LNCAP (cell line): ENCODE measurements around the gene PIK3IP1.
A peak's percentile ranks its signal among the peaks of the same experiment; 100 is the strongest.

Experiments
- CTCF ChIP-seq: fragments of 450-650 bp; IDR thresholded peaks from 2 replicates; pipeline ENCODE4 v1.5.1; 2017; ENCODE audit warnings: mild to moderate bottlenecking

PIK3IP1 gene, protein sequence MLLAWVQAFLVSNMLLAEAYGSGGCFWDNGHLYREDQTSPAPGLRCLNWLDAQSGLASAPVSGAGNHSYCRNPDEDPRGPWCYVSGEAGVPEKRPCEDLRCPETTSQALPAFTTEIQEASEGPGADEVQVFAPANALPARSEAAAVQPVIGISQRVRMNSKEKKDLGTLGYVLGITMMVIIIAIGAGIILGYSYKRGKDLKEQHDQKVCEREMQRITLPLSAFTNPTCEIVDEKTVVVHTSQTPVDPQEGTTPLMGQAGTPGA

GRCh38 chr22:31292236-31292989 is at the start of gene PIK3IP1:
PIK3IP1 (minus strand) TSS chr22:31292488; CDS start chr22:31292344, 144 bp downstream.
- peak; percentile 43; the same call in 1 of the 2 replicates for TF ChIP-seq CTCF

GRCh38 chr22:31341386-31342088 is 49.2 kb upstream of the PIK3IP1 start:
- TF ChIP-seq CTCF: no peak

GRCh38 chr22:31340765-31341247 is 48.5 kb upstream of the PIK3IP1 start:
- TF ChIP-seq CTCF: no peak

DNA sequence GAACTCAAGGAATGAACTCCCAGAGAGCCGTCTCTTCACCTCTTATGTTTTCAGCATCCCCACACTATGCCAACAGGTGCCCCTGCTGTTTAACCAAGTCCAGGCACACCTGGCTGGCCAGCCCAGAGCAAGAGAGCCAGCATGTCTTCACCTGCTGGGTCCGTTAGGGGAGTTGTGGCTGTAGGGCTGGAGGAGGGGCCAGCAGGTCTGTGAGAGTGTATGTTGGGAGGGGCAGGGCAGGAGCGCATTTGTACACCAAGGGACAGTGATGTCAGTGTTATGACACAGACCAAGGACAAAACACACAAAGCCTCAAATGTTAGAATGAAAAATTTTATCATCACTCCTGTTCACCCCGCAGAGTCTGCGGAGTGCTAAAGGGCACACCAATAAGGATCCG is 48.1 kb upstream of the PIK3IP1 start:
- no peak for TF ChIP-seq CTCF

DNA sequence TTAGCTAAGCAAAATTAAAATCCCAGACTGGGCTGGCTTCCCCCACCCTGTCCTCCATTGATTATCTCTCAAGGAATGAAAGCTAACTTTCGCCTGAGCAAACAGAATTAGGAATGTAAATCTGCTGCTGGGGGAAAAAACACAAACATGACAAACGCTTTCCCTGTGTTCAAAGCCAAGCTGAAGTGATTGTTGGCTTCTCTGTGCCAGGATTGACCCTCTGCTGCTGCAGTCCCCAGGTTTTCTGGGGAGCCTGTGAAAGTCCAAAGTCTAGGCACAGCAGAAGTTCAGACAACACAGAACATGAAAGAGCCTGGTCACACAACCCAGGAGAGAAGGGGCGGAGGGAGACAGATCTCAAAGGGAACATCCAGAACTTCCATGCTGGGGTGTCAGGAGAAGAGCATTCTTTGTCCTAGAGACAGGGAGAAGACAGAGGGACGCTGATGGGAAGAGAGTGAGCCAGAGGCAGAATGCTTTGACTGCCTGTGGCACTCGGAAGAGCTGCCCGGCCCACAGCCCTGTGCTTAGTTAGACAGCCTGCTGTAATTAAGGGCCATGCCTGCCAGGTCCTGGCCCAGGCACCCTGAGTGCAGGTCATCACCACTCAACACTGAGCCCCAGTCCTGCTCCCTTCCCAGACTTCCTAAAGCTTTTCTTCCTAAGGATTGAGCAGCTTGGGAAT is 47.0 kb upstream of the PIK3IP1 start:
- TF ChIP-seq CTCF: no peak

- TF ChIP-seq CTCF: no peak
These were observed 44.9 kb upstream of the PIK3IP1 start for GRCh38 chr22:31337178-31337577.

GRCh38 chr22:31334329-31334728 is 42.0 kb upstream of the PIK3IP1 start:
- TF ChIP-seq CTCF: no peak
